Gastrocnemius medialis (tissue), 4 donors: ENCODE data around the gene ATP10A. TPM values are rescaled to one million over a fixed set of nuclear protein-coding genes. Genes with fewer than 3 reads are reported as not detected.

Experiments used
- ATAC-seq, 2 donors: fragments of 150-250 bp; one replicate each; pipeline ENCODE4 v1.9.1; 2016
- DNase-seq, 2 donors: peaks; one replicate each; pipeline ENCODE4 v3.0.0-alpha.2; 2019
- H3K27ac ChIP-seq, 4 donors: fragments of 200-600 bp; sonication (generic); 1 replicate in 1 of 4; 2 replicates in 3 of 4; pipeline ENCODE4 v1.5.1; 2016 to 2018; ENCODE audit warnings: mild to moderate bottlenecking in 2 of 4, moderate library complexity in 1 of 4
- H3K27me3 ChIP-seq, 3 donors: fragments of 200-600 bp; sonication (generic) in 2 of 3; 1 replicate in 1 of 3; 2 replicates in 2 of 3; pipeline versions ENCODE4 v1.5.1 to v1.6.0; 2016 to 2019; ENCODE audit warnings: mild to moderate bottlenecking in 1 of 3, moderate library complexity in 1 of 3
- H3K36me3 ChIP-seq, 2 donors: fragments of 200-600 bp; sonication (generic) in 1 of 2; one replicate each; pipeline ENCODE4 v1.5.1; 2017 to 2018
- H3K4me1 ChIP-seq, 2 donors: fragments of 200-600 bp; sonication (generic) in 1 of 2; one replicate each; pipeline ENCODE4 v1.5.1; 2016 to 2017; ENCODE audit warnings: mild to moderate bottlenecking in 2 of 2
- H3K4me3 ChIP-seq, 4 donors: fragments of 200-600 bp; sonication (generic) in 3 of 4; 1 replicate in 1 of 4; 2 replicates in 3 of 4; pipeline ENCODE4 v1.5.1; 2016 to 2019; ENCODE audit warnings: mild to moderate bottlenecking in 2 of 4
- H3K9me3 ChIP-seq, 3 donors: fragments of 200-600 bp; sonication (generic) in 2 of 3; 1 replicate in 1 of 3; 2 replicates in 2 of 3; pipeline ENCODE4 v1.5.1; 2016 to 2019
- POLR2A ChIP-seq, 2 donors: fragments of 450-650 bp; IDR thresholded peaks; one replicate each; pipeline ENCODE4 v1.6.1; 2017; ENCODE audit warnings: antibody characterized with exemption in 2 of 2, mild to moderate bottlenecking in 2 of 2, moderate library complexity in 2 of 2
- in situ Hi-C, 4 donors: fragments of 200-750 bp; cut with MboI; loops; one replicate each; pipeline versions ENCODE4 v1.15.0 to v1.8.0; 2017; ENCODE audit warnings: low sequenced_read_pairs in 4 of 4
- intact Hi-C: fragments of 100-400 bp; cut with DNase I; formaldehyde crosslinking; loops from one replicate; pipeline ENCODE4 v1.15.1; 2023; ENCODE audit warnings: low total_unique reads
- total RNA-seq, 4 donors: library from RNA; depleted of rRNA; stranded (reverse); fragments of >200 nt; gene quantifications; one replicate each; pipeline versions ENCODE4 v1.1.0 to v1.2.3, GENCODE V29; 2016
- TF ChIP-seq, protein P1 (sequence below), 5 experiments: fragments of 450-650 bp in 3 of 5; fragments of 200-600 bp in 2 of 5; sonication (generic) in 2 of 5; IDR thresholded peaks in 4 of 5; conservative IDR thresholded peaks in 1 of 5; 1 replicate in 4 of 5; 2 replicates in 1 of 5; pipeline ENCODE4 v1.5.1; 2016 to 2019; ENCODE audit warnings: antibody characterized with exemption in 5 of 5, mild to moderate bottlenecking in 3 of 5, moderate library complexity in 3 of 5

The ATP10A gene
- total RNA-seq, 4 donors from 2014 or later, result 0.36 to 0.56 (median 0.47) TPM

DNA sequence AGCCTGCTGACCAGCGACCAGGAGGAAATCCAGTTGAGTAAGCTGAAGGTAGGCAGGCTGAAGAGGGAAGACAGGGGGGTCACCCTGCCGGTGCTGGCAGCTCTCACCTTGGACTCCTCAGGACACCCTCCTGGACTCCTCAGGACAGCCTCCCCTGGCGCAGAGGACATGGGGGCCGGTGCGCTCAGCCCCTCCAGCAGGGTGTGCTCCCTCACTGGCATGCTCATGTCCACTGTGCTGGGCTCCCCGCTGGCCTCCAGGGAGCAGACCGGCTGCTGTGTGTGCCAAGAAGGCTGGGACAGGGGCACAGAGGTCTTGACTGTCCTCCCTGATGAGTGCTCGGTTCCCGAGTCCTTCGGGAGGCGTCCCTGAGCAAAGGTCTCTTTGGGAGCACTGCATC, 183.6 kb downstream of the ATP10A start:
- no peak for ATAC-seq
- H3K4me3 ChIP-seq, result no peak overlapping the region
- TF ChIP-seq, protein P1, sequence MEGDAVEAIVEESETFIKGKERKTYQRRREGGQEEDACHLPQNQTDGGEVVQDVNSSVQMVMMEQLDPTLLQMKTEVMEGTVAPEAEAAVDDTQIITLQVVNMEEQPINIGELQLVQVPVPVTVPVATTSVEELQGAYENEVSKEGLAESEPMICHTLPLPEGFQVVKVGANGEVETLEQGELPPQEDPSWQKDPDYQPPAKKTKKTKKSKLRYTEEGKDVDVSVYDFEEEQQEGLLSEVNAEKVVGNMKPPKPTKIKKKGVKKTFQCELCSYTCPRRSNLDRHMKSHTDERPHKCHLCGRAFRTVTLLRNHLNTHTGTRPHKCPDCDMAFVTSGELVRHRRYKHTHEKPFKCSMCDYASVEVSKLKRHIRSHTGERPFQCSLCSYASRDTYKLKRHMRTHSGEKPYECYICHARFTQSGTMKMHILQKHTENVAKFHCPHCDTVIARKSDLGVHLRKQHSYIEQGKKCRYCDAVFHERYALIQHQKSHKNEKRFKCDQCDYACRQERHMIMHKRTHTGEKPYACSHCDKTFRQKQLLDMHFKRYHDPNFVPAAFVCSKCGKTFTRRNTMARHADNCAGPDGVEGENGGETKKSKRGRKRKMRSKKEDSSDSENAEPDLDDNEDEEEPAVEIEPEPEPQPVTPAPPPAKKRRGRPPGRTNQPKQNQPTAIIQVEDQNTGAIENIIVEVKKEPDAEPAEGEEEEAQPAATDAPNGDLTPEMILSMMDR (IDR thresholded peaks at IDR 0.05 in 4 of 5, conservative IDR thresholded peaks at IDR 0.05 in 1 of 5), result no peak
- no peak for TF ChIP-seq POLR2A (IDR thresholded peaks at IDR 0.05)
- intact Hi-C loops, result loop anchor here (5.0 to 10.0 kb wide), 2 partner anchors 223 to 335 kb away; no protein-coding TSS in a partner anchor
- no peak overlapping the region for H3K27ac ChIP-seq
- in situ Hi-C loops, result no loop called here
- no peak for DNase-seq
- peaks cover 42 to 49% of the 10 kb centered on the region in 2 donors for H3K4me1 ChIP-seq
- no peaks in the 10 kb centered on the region for H3K9me3 ChIP-seq
- no peaks in the 10 kb centered on the region for H3K27me3 ChIP-seq
- H3K36me3 ChIP-seq, result no peaks in the 10 kb centered on the region

DNA sequence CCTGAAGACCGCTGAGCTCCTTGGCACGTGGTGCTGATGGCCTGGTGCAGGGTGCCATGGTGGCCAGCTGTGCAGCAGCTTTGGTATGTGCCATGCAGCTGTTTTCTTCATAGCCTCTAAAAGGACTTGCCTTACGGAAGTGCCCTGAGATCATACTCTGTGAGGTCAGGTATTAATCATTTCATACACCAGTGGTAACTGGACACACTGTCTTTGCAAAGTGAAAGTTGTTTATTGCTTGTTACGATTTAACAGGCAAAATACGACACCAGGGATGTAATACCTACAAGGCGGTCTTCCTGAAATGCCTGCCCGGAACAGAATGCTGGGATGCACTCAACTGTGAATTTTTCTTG, 184.6 kb downstream of the ATP10A start:
- H3K27me3 ChIP-seq, result no peaks in the 10 kb centered on the region
- H3K9me3 ChIP-seq, result no peaks in the 10 kb centered on the region
- in situ Hi-C loops (no loop called here), intact Hi-C loops (loop anchor here (5.0 to 10.0 kb wide), 2 partner anchors 224 to 334 kb away; no protein-coding TSS in a partner anchor)
- peak overlapping the region; percentile 32 to 57 (median 39) for H3K27ac ChIP-seq
- peak overlapping the region in 1 of 4 donors; percentile 27 for H3K4me3 ChIP-seq
- no peak for DNase-seq
- no peaks in the 10 kb centered on the region for H3K36me3 ChIP-seq
- ATAC-seq, result peak; percentile 40 to 65
- TF ChIP-seq, protein P1 (IDR thresholded peaks at IDR 0.05 in 4 of 5, conservative IDR thresholded peaks at IDR 0.05 in 1 of 5), result no peak
- no peak for TF ChIP-seq POLR2A (IDR thresholded peaks at IDR 0.05)
- H3K4me1 ChIP-seq, result peaks cover 52 to 59% of the 10 kb centered on the region in 2 donors

DNA sequence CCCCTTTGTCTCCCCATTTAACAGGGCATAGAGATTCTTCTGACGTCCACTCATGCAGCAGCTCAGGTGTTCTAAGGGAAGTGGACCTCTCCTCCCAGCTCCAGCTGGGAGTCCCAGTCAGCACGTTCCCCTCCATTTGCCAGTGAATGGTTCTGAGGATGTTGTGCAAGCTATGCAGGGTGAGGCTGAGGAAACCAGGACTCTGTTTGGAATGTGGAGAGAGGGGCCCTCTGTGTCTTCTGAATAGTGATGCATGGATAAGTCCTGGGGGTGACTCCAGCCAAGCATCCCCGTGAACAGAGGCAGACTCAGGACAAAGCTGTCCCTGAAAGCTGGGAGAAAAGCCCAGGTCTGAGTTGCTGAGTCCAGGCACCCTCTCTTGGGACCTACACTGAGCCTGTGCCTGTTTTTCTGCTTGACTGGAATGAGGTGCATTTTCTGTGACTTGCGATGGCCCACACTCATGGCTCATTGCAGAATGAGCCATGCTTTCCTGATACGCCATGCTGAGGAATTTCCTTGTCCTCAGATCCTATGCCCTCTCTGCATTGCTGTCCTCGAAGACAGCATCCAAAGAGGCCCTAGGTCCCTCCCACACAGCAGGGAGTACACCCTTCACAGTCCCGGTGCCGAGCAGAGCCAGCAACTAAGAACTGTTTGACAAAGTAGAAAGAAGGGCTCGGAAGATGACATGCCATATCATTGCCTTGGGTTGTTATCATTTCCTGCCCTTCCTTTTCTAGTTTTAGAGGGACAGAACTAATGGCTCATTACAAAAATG, 185.2 kb downstream of the ATP10A start:
- in situ Hi-C loops, result no loop called here
- no peak for DNase-seq
- Histone ChIP-seq H3K9me3 (no peaks in the 10 kb centered on the region), H3K4me1 (peaks cover 49 to 63% of the 10 kb centered on the region in 2 donors), H3K27ac (peak overlapping the region; percentile 32 to 57 (median 39)), H3K36me3 (no peaks in the 10 kb centered on the region), H3K27me3 (no peaks in the 10 kb centered on the region), H3K4me3 (no peak overlapping the region)
- no peak for ATAC-seq
- TF ChIP-seq, protein P1 (IDR thresholded peaks at IDR 0.05 in 4 of 5, conservative IDR thresholded peaks at IDR 0.05 in 1 of 5), result no peak
- no peak for TF ChIP-seq POLR2A (IDR thresholded peaks at IDR 0.05)
- intact Hi-C loops, result loop anchor here (5.0 to 10.0 kb wide), 2 partner anchors 224 to 333 kb away; no protein-coding TSS in a partner anchor

DNA sequence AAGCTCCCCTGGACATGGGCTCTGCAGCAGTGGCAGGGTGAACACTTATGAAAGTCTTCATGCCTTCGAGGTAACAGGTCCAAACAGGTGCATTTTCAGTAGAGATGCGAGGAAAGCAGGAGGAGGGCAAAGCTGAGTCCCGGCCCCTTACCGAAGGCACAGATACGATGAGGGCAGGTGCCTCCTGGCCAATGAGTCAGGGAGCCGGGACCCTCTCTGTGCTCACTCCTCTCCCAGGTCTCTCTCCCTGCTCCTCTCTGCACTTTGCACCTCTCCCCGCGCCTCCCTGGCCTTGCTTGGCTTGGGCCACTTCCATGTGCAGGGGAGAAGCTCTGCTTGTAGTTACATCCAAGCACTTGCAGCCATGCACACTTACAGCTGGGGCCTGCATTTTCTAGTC, 187.1 kb downstream of the ATP10A start:
- in situ Hi-C loops, result no loop called here
- ATAC-seq, result no peak

More for the DNA sequence above, 187.1 kb downstream of the ATP10A start:
- Histone ChIP-seq H3K27me3 (no peaks in the 10 kb centered on the region), H3K27ac (peak overlapping the region in 2 of 4 donors; percentile 81 to 87), H3K36me3 (no peaks in the 10 kb centered on the region), H3K9me3 (no peaks in the 10 kb centered on the region), H3K4me1 (peaks cover 54 to 69% of the 10 kb centered on the region in 2 donors), H3K4me3 (no peak overlapping the region)
- intact Hi-C loops, result loop anchor here (5.0 to 10.0 kb wide), 2 partner anchors 226 to 331 kb away; no protein-coding TSS in a partner anchor
- no peak for DNase-seq
- no peak for TF ChIP-seq POLR2A (IDR thresholded peaks at IDR 0.05)
- TF ChIP-seq, protein P1 (IDR thresholded peaks at IDR 0.05 in 4 of 5, conservative IDR thresholded peaks at IDR 0.05 in 1 of 5), result no peak
